ENCODE data around the gene MITD1.

GRCh38 chr2:99141110-99142108 is 39.4 kb downstream of the MITD1 start, which contains the start of gene C2orf15:
- TF ChIP-seq POLR2A (IDR thresholded peaks at IDR 0.05) (peak; percentile 90), CTCF (IDR thresholded peaks at IDR 0.05) (no peak)
